Left lung (tissue), 10 donors: Measurements from ENCODE around the gene IFI16. TPM values are rescaled to one million over a fixed set of nuclear protein-coding genes. Genes with fewer than 3 reads are reported as not detected.
"Not testable (repeated sequence)": the region's sequence is repeated elsewhere in the genome, so short reads cannot be mapped to it uniquely, and the experiment has no call there.

Experiments used
- ATAC-seq: fragments of 200-7000 bp; cut with Tn5 transposase; one replicate; pipeline ENCODE4 v1.9.1; 2020; ENCODE audit warnings: moderate library complexity
- DNase-seq, 4 donors: peaks; one replicate each; pipeline ENCODE4 v3.0.0-alpha.2; 2013 to 2020
- H3K27ac ChIP-seq, 2 donors: fragments of 200-600 bp; sonication (generic) in 1 of 2; one replicate each; pipeline versions ENCODE4 v1.5.0 to v1.8.0; 2020 to 2021
- H3K27me3 ChIP-seq, 2 donors: fragments of 200-600 bp; sonication (generic) in 1 of 2; one replicate each; pipeline versions ENCODE4 v1.5.0 to v1.8.0; 2020 to 2021
- H3K36me3 ChIP-seq, 2 donors: fragments of 200-600 bp; sonication (generic) in 1 of 2; one replicate each; pipeline versions ENCODE4 v1.5.0 to v1.8.0; 2020 to 2021
- H3K4me1 ChIP-seq, 2 donors: fragments of 200-600 bp; one replicate each; pipeline ENCODE4 v1.8.0; 2021
- H3K4me3 ChIP-seq, 2 donors: fragments of 200-600 bp; sonication (generic) in 1 of 2; one replicate each; pipeline versions ENCODE4 v1.5.0 to v1.8.0; 2020 to 2021; ENCODE audit warnings: mild to moderate bottlenecking in 1 of 2
- H3K9me3 ChIP-seq, 2 donors: fragments of 200-600 bp; sonication (generic) in 1 of 2; one replicate each; pipeline versions ENCODE4 v1.5.0 to v1.8.0; 2020 to 2021
- CTCF ChIP-seq, 2 donors: fragments of 200-600 bp; sonication (generic) in 1 of 2; IDR thresholded peaks; one replicate each; pipeline versions ENCODE4 v1.5.0 to v1.8.0; 2021; ENCODE audit warnings: antibody characterized with exemption in 2 of 2
- intact Hi-C, 2 donors: fragments of 100-400 bp; cut with DNase I; formaldehyde crosslinking; loops; one replicate each; pipeline versions ENCODE4 v1.11.2 to v1.14.2; 2022
- polyA plus RNA-seq, 6 donors: library from polyadenylated mRNA; unstranded; fragments of 120-200 nt; gene quantifications; one replicate each; pipeline ENCODE4 v1.2.1, GENCODE V29; 2013; ENCODE audit not compliant: insufficient read length in 6 of 6
- total RNA-seq, 2 donors: library from RNA; stranded (reverse); fragmentation: NEBNext Ultra II Directional; extraction: Animal tissue kit (Norgen Biotek cat#: 25700); gene quantifications; one replicate each; pipeline ENCODE4 v1.2.1, GENCODE V29; 2021
- donor health status: DM: no; HTN: yes; CAD: no.
- donor health status: DM: no; HTN: no; CAD: no.

The IFI16 gene
- total and polyA plus RNA-seq, 8 donors = 69.7 to 132 (median 106) TPM

- H3K9me3 ChIP-seq = no peaks in the 10 kb centered on the region
- TF ChIP-seq CTCF (IDR thresholded peaks at IDR 0.05) = no peak
- DNase-seq = no peak
- peaks cover 0 to 51% of the 10 kb centered on the region in 2 donors for H3K36me3 ChIP-seq
- peak overlapping the region in 1 of 2 donors; percentile 62 for H3K4me3 ChIP-seq
- no peaks in the 10 kb centered on the region for H3K27me3 ChIP-seq
- intact Hi-C loops = no loop called here
- peaks cover 6 to 72% of the 10 kb centered on the region in 2 donors for H3K4me1 ChIP-seq
- H3K27ac ChIP-seq = peak overlapping the region; percentile 50 to 95
- ATAC-seq = no peak
Observed at GRCh38 chr1:159014851-159015250, 5.1 kb downstream of the IFI16 start.

GRCh38 chr1:159015440-159015909 lies 5.8 kb downstream of the IFI16 start:
- Histone ChIP-seq H3K4me1 (peaks cover 6 to 78% of the 10 kb centered on the region in 2 donors), H3K9me3 (no peaks in the 10 kb centered on the region), H3K27me3 (no peaks in the 10 kb centered on the region), H3K4me3 (peak overlapping the region in 1 of 2 donors; percentile 62), H3K36me3 (peaks cover 0 to 57% of the 10 kb centered on the region in 2 donors), H3K27ac (peak overlapping the region; percentile 50 to 95)
- TF ChIP-seq CTCF (IDR thresholded peaks at IDR 0.05) = no peak
- DNase-seq = peak in 1 of 4 donors; percentile 85
- intact Hi-C loops = no loop called here
- peak; percentile 94 for ATAC-seq

- ATAC-seq (no peak), DNase-seq (no peak)
- no peak overlapping the region for H3K4me3 ChIP-seq
- H3K36me3 ChIP-seq = peaks cover 0 to 76% of the 10 kb centered on the region in 2 donors
- H3K9me3 ChIP-seq = no peaks in the 10 kb centered on the region
- H3K27me3 ChIP-seq = no peaks in the 10 kb centered on the region
- H3K4me1 ChIP-seq = peaks cover 0 to 87% of the 10 kb centered on the region in 2 donors
- intact Hi-C loops = no loop called here
- H3K27ac ChIP-seq = no peak overlapping the region
- TF ChIP-seq CTCF (IDR thresholded peaks at IDR 0.05) = no peak
Observed at GRCh38 chr1:159023723-159024122, 14.0 kb downstream of the IFI16 start.

GRCh38 chr1:159025043-159025442 lies 15.3 kb downstream of the IFI16 start:
- H3K27me3 ChIP-seq = no peaks in the 10 kb centered on the region
- no peak for ATAC-seq
- no peaks in the 10 kb centered on the region for H3K9me3 ChIP-seq
- peaks cover 0 to 82% of the 10 kb centered on the region in 2 donors for H3K4me1 ChIP-seq
- TF ChIP-seq CTCF (IDR thresholded peaks at IDR 0.05) = no peak
- intact Hi-C loops = no loop called here
- peaks cover 0 to 76% of the 10 kb centered on the region in 2 donors for H3K36me3 ChIP-seq
- no peak overlapping the region for H3K4me3 ChIP-seq
- no peak for DNase-seq
- H3K27ac ChIP-seq = no peak overlapping the region

- DNase-seq, H3K4me3 ChIP-seq, intact Hi-C loops, H3K27ac ChIP-seq, ATAC-seq, H3K27me3 ChIP-seq, H3K9me3 ChIP-seq: not testable (repeated sequence)
- H3K4me1 ChIP-seq = peaks cover 0 to 76% of the 10 kb centered on the region in 2 donors
- peaks cover 0 to 77% of the 10 kb centered on the region in 2 donors for H3K36me3 ChIP-seq
Observed at GRCh38 chr1:159026841-159027240, 17.1 kb downstream of the IFI16 start.

GRCh38 chr1:159030311-159030710 lies 20.6 kb downstream of the IFI16 start:
- TF ChIP-seq CTCF (IDR thresholded peaks at IDR 0.05) = no peak
- Histone ChIP-seq H3K27me3 (no peaks in the 10 kb centered on the region), H3K4me3 (no peak overlapping the region), H3K4me1 (peaks cover 0 to 47% of the 10 kb centered on the region in 2 donors), H3K9me3 (no peaks in the 10 kb centered on the region), H3K27ac (no peak overlapping the region), H3K36me3 (peaks cover 0 to 84% of the 10 kb centered on the region in 2 donors)
- DNase-seq = no peak
- no peak for ATAC-seq
- intact Hi-C loops = no loop called here
